Astrocyte (in vitro differentiated cells and primary cell): ENCODE results near the gene ZNF662. TPM values are rescaled to one million over a fixed set of nuclear protein-coding genes. Genes with fewer than 3 reads are reported as not detected.

ENCODE experiments used
- DNase-seq: peaks from one replicate; pipeline ENCODE4 v3.0.0-alpha.2; 2010; ENCODE audit warnings: low read depth
- FAIRE-seq: peaks from 2 replicates; lab custom pipeline; 2011; peaks lifted over from hg19 to GRCh38; lab: Jason Lieb, UNC
- H2AFZ ChIP-seq: 2 replicates; pipeline ENCODE4 v1.6.0; 2012; ENCODE audit warnings: low read depth, low read length, inconsistent platforms
- H3K27ac ChIP-seq: 2 replicates; pipeline ENCODE4 v1.5.1; 2011; ENCODE audit warnings: low read depth, low read length, inconsistent platforms
- H3K27me3 ChIP-seq: 2 replicates; pipeline ENCODE4 v1.6.0; 2011; ENCODE audit warnings: low read length, inconsistent platforms; ENCODE audit not compliant: insufficient read depth
- H3K36me3 ChIP-seq: 2 replicates; pipeline ENCODE4 v1.5.1; 2011; ENCODE audit warnings: low read length, inconsistent platforms; ENCODE audit not compliant: insufficient read depth
- H3K4me1 ChIP-seq: 2 replicates; pipeline ENCODE4 v1.5.1; 2011; ENCODE audit warnings: low read length, inconsistent platforms; ENCODE audit not compliant: insufficient read depth
- H3K4me2 ChIP-seq: 2 replicates; pipeline ENCODE4 v1.6.0; 2012; ENCODE audit warnings: low read length, inconsistent platforms
- H3K4me3 ChIP-seq: 2 replicates; pipeline ENCODE4 v1.5.1; 2011; ENCODE audit warnings: low read depth, mild to moderate bottlenecking, low read length, inconsistent platforms; ENCODE audit not compliant: insufficient read depth
- H3K79me2 ChIP-seq: 2 replicates; pipeline ENCODE4 v1.6.0; 2012; ENCODE audit warnings: mild to moderate bottlenecking, low read length, inconsistent platforms; ENCODE audit not compliant: insufficient read depth
- H3K9ac ChIP-seq: 2 replicates; pipeline ENCODE4 v1.6.0; 2012; ENCODE audit warnings: mild to moderate bottlenecking, low read length, inconsistent platforms
- H3K9me3 ChIP-seq: 2 replicates; pipeline ENCODE4 v1.5.1; 2012; ENCODE audit warnings: low read depth, mild to moderate bottlenecking, low read length, inconsistent platforms; ENCODE audit not compliant: insufficient read depth
- H4K20me1 ChIP-seq: 2 replicates; pipeline ENCODE4 v1.6.0; 2012; ENCODE audit warnings: low read length, inconsistent platforms; ENCODE audit not compliant: insufficient read depth
- H3K27ac Mint-ChIP-seq: one replicate; pipeline ENCODE4 v1.8.0; 2021; ENCODE audit warnings: mild to moderate bottlenecking, mixed read lengths; ENCODE audit not compliant: unreplicated experiment
- H3K27me3 Mint-ChIP-seq: one replicate; pipeline ENCODE4 v1.8.0; 2021; ENCODE audit warnings: low read depth, mixed read lengths; ENCODE audit not compliant: unreplicated experiment
- H3K36me3 Mint-ChIP-seq: one replicate; pipeline ENCODE4 v1.8.0; 2021; ENCODE audit warnings: low read depth, mixed read lengths; ENCODE audit not compliant: unreplicated experiment
- H3K4me1 Mint-ChIP-seq: one replicate; pipeline ENCODE4 v1.8.0; 2021; ENCODE audit warnings: low read depth, mixed read lengths; ENCODE audit not compliant: unreplicated experiment
- H3K4me3 Mint-ChIP-seq: one replicate; pipeline ENCODE4 v1.8.0; 2021; ENCODE audit warnings: mild to moderate bottlenecking, moderate library complexity, mixed read lengths; ENCODE audit not compliant: unreplicated experiment
- H3K9me3 Mint-ChIP-seq: one replicate; pipeline ENCODE4 v1.8.0; 2021; ENCODE audit warnings: mild to moderate bottlenecking, mixed read lengths; ENCODE audit not compliant: unreplicated experiment
- EZH2 ChIP-seq: IDR thresholded peaks from 2 replicates; pipeline ENCODE4 v1.6.1; 2012; ENCODE audit warnings: mild to moderate bottlenecking, low read length, inconsistent platforms; ENCODE audit not compliant: insufficient read depth
- total RNA-seq: library from RNA; stranded (reverse); gene quantifications from 2 replicates; pipeline ENCODE4 v1.2.1, GENCODE V29; 2021
- TF ChIP-seq, protein P1 (sequence below): IDR thresholded peaks from 2 replicates; pipeline ENCODE4 v1.5.1; 2011; ENCODE audit warnings: low read depth, mild to moderate bottlenecking, inconsistent platforms, low read length, moderate library complexity; ENCODE audit not compliant: insufficient read depth

Gene ZNF662
- total RNA-seq, 1 donor from 2014 or later, result 0.23 TPM

DNA sequence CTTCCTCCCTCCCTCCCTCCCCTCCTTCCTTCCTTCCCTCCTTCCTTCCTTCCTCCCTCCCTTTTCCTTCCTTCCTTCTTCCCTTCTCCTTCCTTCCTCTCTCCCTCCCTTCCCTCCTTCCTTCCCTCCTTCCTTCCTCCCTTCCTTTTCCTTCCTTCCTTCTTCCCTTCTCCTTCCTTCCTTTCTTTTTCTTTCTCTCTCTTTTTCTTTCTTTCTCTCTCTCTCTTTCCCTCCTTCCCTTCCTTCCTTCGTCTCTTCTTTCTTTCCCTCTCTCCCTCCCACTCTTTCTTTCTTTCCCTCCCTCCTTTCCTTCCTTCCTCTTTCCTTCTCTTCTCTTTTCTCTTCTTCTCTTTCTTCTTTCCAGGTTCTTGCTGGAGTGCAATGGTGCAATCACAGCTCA, 1.9 kb upstream of the ZNF662 start:
- Mint-ChIP-seq H3K36me3 (peaks cover 2% of the 10 kb centered on the region), H3K27ac (no peak overlapping the region), H3K4me1 (no peaks in the 10 kb centered on the region), H3K9me3 (peaks cover 5% of the 10 kb centered on the region), H3K27me3 (peaks cover 11% of the 10 kb centered on the region), H3K4me3 (no peak overlapping the region)
- Histone ChIP-seq H4K20me1 (no peaks in the 10 kb centered on the region), H3K27me3 (peaks cover 8% of the 10 kb centered on the region), H3K4me3 (no peak overlapping the region), H3K36me3 (no peaks in the 10 kb centered on the region), H3K4me1 (no peaks in the 10 kb centered on the region), H3K9ac (no peak overlapping the region), H2AFZ (no peak overlapping the region), H3K27ac (no peak overlapping the region), H3K79me2 (no peaks in the 10 kb centered on the region), H3K9me3 (no peaks in the 10 kb centered on the region), H3K4me2 (no peak overlapping the region)
- FAIRE-seq (no peak), DNase-seq (no peak)
- TF ChIP-seq, protein P1, sequence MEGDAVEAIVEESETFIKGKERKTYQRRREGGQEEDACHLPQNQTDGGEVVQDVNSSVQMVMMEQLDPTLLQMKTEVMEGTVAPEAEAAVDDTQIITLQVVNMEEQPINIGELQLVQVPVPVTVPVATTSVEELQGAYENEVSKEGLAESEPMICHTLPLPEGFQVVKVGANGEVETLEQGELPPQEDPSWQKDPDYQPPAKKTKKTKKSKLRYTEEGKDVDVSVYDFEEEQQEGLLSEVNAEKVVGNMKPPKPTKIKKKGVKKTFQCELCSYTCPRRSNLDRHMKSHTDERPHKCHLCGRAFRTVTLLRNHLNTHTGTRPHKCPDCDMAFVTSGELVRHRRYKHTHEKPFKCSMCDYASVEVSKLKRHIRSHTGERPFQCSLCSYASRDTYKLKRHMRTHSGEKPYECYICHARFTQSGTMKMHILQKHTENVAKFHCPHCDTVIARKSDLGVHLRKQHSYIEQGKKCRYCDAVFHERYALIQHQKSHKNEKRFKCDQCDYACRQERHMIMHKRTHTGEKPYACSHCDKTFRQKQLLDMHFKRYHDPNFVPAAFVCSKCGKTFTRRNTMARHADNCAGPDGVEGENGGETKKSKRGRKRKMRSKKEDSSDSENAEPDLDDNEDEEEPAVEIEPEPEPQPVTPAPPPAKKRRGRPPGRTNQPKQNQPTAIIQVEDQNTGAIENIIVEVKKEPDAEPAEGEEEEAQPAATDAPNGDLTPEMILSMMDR, result no peak
- TF ChIP-seq EZH2, result no peak

DNA sequence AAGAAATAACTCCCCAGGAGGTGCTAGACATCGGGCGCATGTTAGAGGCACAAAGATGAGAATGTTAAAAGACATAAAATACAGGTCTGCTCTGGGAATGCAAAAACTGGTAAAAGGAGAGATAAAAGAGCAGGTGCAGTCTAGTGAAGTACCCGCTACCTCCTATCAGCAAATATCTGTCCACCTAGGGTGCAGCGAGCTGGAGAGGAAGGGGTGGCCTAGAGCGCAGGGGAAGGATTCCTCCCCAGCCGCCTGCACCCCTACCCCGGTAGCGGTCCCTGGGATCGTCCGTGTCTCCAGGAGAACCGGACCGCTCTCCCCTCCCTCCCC, 237 bp upstream of the ZNF662 start:
- Histone ChIP-seq H4K20me1 (no peaks in the 10 kb centered on the region), H3K4me3 (peak overlapping the region; percentile 57), H3K36me3 (no peaks in the 10 kb centered on the region), H2AFZ (peak overlapping the region; percentile 88), H3K4me2 (peak overlapping the region; percentile 86), H3K4me1 (no peaks in the 10 kb centered on the region), H3K27ac (no peak overlapping the region), H3K9me3 (no peaks in the 10 kb centered on the region), H3K9ac (peak overlapping the region; percentile 69), H3K27me3 (peaks cover 8% of the 10 kb centered on the region), H3K79me2 (no peaks in the 10 kb centered on the region)
- DNase-seq (no peak), FAIRE-seq (no peak)
- Mint-ChIP-seq H3K4me1 (no peaks in the 10 kb centered on the region), H3K9me3 (peaks cover 9% of the 10 kb centered on the region), H3K27me3 (peaks cover 11% of the 10 kb centered on the region), H3K4me3 (no peak overlapping the region), H3K27ac (no peak overlapping the region), H3K36me3 (no peaks in the 10 kb centered on the region)
- TF ChIP-seq EZH2, result no peak
- TF ChIP-seq, protein P1, result no peak

DNA sequence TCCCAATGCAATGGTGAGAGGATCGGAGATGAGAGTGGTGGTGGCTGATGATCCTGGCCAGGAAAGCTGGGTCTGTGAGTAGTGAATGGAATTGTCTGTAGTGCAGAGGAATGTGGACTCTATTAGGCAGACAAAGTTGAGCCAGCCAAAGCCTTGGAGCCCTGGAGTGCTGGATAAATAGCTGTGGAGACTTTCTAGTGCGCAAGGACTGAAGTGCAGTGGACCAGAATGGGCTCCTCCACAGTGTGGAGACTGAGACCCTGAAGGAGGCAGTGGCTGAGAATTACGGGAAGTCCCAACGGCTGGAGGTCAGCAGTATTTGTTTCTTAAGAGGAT, 874 bp downstream of the ZNF662 start:
- peaks cover 11% of the 10 kb centered on the region for H3K9me3 Mint-ChIP-seq
- H2AFZ ChIP-seq, result peak overlapping the region; percentile 88
- no peak overlapping the region for H3K4me3 Mint-ChIP-seq
- H3K27ac Mint-ChIP-seq, result no peak overlapping the region
- no peaks in the 10 kb centered on the region for H3K9me3 ChIP-seq
- no peaks in the 10 kb centered on the region for H3K36me3 Mint-ChIP-seq
- DNase-seq, result no peak
- no peak for FAIRE-seq
- no peaks in the 10 kb centered on the region for H3K36me3 ChIP-seq
- H3K4me2 ChIP-seq, result peak overlapping the region; percentile 86
- peaks cover 8% of the 10 kb centered on the region for H3K27me3 ChIP-seq
- no peaks in the 10 kb centered on the region for H4K20me1 ChIP-seq
- H3K27me3 Mint-ChIP-seq, result peaks cover 11% of the 10 kb centered on the region
- no peak overlapping the region for H3K27ac ChIP-seq
- H3K79me2 ChIP-seq, result no peaks in the 10 kb centered on the region
- H3K4me1 Mint-ChIP-seq, result no peaks in the 10 kb centered on the region
- H3K9ac ChIP-seq, result peak overlapping the region; percentile 69
- no peaks in the 10 kb centered on the region for H3K4me1 ChIP-seq
- peak overlapping the region; percentile 57 for H3K4me3 ChIP-seq
- no peak for TF ChIP-seq EZH2
- TF ChIP-seq, protein P1, result no peak
